Measurements from ENCODE around the gene NLRX1.
"Not testable (repeated sequence)": the region's sequence is repeated elsewhere in the genome, so short reads cannot be mapped to it uniquely, and the experiment has no call there.

Gene NLRX1

GRCh38 chr11:119222308-119222707 lies 53.8 kb downstream of the NLRX1 start:
- no peak for DNase-seq

- no peak for DNase-seq
These were observed 54.4 kb downstream of the NLRX1 start for GRCh38 chr11:119222891-119223290.

GRCh38 chr11:119223856-119224255 lies 55.3 kb downstream of the NLRX1 start:
- DNase-seq, result no peak

GRCh38 chr11:119228535-119229287 lies 60.2 kb downstream of the NLRX1 start:
- not testable (repeated sequence) for DNase-seq

GRCh38 chr11:119229288-119229672 lies 60.8 kb downstream of the NLRX1 start:
- DNase-seq, result no peak

GRCh38 chr11:119229741-119230140 lies 61.2 kb downstream of the NLRX1 start:
- no peak for DNase-seq
